Measurements from ENCODE around the gene GATA1.

Gene GATA1

DNA sequence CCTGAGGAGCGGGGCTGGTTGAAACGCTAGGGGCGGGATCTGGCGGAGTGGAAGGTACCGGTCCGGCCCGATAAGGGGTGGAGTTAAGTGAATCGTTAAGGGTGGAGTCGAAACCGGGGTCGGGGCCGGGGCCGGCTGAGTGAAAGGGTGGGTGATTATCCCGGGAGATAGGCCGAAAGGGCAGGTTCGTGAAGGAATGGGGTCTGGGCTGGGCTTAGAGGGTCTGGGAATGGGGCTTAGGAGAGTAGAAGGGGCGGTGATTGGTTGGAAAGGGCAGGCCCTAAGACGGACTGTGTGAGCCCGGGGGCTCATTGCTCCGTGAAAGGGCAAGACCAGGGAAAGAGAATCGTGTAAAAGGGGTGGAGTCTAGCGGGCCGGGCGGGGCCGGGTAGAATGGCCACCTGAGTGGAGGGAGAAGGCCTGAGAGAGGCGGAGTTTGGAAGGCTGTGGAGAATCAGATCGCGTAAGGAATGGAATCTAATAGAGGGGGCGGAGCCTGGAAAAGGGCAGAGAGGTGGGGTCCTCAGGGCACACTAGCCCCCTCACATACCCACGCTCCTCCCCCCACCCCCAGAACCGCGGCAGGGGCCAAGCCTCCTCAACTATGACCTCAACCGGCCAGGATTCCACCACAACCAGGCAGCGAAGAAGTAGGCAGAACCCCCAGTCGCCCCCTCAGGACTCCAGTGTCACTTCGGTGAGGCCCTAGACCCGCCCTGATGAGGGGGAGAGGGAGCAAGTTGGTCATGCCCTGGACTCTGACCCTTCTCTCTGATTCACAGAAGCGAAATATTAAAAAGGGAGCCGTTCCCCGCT lies 15.9 kb downstream of the GATA1 start:
- ChIA-PET CTCF (no interaction called here), POLR2A (interaction anchor here (0.6 to 0.7 kb wide), 2 partner anchors 44 to 110 kb away, joined by 3 read pairs; no protein-coding TSS in a partner anchor)
- no peak for TF ChIP-seq CTCF (IDR thresholded peaks at IDR 0.05; ENCODE audit: control extremely low read depth, extremely low read depth, low read depth, missing control alignments)
- peak; percentile 71 for DNase-seq (ENCODE audit: extremely low spot score)

GRCh38 chrX:48802905-48803200 lies 16.5 kb downstream of the GATA1 start:
- no peak for TF ChIP-seq CTCF (IDR thresholded peaks at IDR 0.05; ENCODE audit: control extremely low read depth, extremely low read depth, low read depth, missing control alignments)
- no peak for DNase-seq (ENCODE audit: extremely low spot score)
- CTCF ChIA-PET = no interaction called here
- POLR2A ChIA-PET = no interaction called here

DNA sequence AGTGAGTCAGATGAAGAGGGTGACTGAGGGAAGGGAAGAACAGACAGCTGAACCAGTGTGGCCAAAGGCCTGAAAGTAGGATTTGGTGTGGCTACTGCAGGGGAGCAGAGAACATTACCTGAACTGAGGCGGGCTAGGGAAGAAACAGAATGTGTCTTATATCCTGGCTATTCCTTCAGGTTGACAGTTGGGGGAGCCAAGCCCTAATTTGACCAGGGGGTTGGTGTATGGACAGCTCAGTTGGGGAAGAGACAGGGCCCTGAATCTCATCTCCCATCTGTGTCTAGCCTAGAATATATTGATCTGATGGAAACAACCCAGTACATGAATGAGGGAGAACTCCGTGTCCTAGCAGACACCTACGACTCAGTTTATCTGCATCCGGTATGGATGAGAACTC lies 19.7 kb downstream of the GATA1 start:
- POLR2A ChIA-PET = no interaction called here
- CTCF ChIA-PET = interaction anchor here (1.0 to 1.7 kb wide), 3 partner anchors 20 to 158 kb away, joined by 3 to 4 read pairs (median 4); partner anchors contain the start of gene ERAS
- no peak for TF ChIP-seq CTCF (IDR thresholded peaks at IDR 0.05; ENCODE audit: control extremely low read depth, extremely low read depth, low read depth, missing control alignments)
- DNase-seq (ENCODE audit: extremely low spot score) = no peak

GRCh38 chrX:48813644-48814043 lies 27.3 kb downstream of the GATA1 start:
- CTCF ChIA-PET = no interaction called here
- DNase-seq (ENCODE audit: extremely low spot score) = no peak
- POLR2A ChIA-PET = no interaction called here
- no peak for TF ChIP-seq CTCF (IDR thresholded peaks at IDR 0.05; ENCODE audit: control extremely low read depth, extremely low read depth, low read depth, missing control alignments)

DNA sequence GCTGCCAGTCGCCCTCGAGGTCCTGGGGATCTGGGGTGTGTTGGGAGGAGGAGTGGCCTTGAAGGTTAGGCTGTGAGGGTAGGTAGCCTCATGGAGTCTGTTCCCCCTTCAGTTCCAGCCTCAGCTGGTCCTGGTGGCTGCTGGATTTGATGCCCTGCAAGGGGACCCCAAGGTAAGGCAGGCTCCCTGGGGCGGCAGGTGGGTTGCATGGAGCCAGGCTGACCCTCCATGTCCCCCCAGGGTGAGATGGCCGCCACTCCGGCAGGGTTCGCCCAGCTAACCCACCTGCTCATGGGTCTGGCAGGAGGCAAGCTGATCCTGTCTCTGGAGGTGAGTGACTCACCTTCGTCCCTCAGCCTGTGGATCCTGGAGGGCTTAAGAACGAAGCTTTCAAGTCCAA lies 28.3 kb downstream of the GATA1 start:
- DNase-seq (ENCODE audit: extremely low spot score) = no peak
- no peak for TF ChIP-seq CTCF (IDR thresholded peaks at IDR 0.05; ENCODE audit: control extremely low read depth, extremely low read depth, low read depth, missing control alignments)
- CTCF ChIA-PET = no interaction called here
- POLR2A ChIA-PET = no interaction called here

- POLR2A ChIA-PET = no interaction called here
- TF ChIP-seq CTCF (IDR thresholded peaks at IDR 0.05; ENCODE audit: control extremely low read depth, extremely low read depth, low read depth, missing control alignments) = no peak
- no peak for DNase-seq (ENCODE audit: extremely low spot score)
- CTCF ChIA-PET = no interaction called here
These were observed 28.9 kb downstream of the GATA1 start for GRCh38 chrX:48815266-48815665.
